Suppressor macrophage (primary cell): Measurements from ENCODE around the gene NUP98.

ENCODE experiments used
- DNase-seq, 4 experiments: peaks; one replicate each; pipeline ENCODE4 v3.0.0-alpha.2; 2020 to 2022

The NUP98 gene

DNA sequence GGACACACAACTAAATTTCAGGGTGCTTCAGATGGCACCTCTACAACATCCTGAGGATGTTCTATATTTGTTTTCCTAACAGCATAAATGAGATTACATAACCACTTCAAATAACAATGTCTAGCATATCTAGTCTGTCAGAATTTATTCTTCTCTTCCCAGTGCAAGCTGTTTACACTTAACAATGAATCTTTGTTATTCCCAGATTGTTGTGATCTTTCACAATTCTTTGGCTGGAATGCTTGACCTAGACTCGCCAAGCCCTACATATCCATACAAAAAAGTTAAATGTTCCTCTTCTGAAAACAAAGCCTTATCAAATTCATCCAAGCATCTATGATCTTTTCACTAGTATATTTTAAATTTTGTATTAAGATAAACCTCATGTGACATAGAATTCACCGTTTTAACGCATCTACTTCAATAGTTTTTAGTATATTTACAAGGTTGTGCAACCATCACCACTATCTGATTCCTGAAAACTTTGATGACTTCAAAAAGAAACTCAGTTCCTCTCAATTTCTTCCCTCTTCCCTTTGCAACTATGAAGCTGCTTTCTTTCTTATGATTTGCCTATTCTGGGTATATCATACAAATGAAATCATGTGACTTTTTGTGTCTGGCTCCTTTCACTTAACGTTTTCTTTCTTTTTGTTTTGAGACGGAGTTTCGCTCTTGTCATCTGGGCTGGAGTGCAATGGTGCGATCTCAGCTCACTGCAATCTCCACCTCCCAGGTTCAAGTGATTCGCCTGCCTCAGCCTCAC is 64.5 kb downstream of the NUP98 start:
- DNase-seq = peak in 1 of 4 experiments; percentile 27

DNA sequence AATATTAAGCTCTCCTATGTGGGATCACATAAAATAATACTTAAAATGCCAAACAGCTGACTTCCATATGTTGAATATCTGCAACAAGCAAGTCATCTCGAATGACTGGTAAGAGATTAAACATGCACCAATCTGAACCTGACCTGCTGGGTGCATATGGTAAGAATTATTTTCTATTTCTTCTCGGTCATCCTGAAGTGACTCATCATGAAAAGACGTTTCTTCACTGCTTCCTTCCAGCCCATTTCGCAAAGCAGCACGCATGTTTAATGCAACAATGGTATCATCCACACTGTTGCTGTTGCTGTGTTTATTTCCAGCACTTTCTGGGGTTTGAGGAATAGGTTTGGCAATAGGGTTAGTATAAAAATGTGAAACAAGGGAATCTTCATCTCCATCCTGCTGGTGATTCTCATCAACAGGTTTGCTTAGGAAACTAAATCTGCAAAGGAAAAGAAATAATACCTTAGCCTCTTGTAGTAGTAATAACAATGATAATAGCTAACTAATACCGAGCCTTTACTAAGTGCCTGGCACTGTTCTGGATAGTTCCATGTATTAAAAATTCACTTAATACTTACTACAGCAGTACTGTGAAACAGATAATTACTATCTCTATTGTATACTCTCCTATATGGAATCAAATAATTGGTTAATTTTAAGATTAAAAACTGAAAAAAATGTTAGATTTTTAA is 74.2 kb downstream of the NUP98 start:
- DNase-seq = peak; percentile 79 to 93 (median 86)

DNA sequence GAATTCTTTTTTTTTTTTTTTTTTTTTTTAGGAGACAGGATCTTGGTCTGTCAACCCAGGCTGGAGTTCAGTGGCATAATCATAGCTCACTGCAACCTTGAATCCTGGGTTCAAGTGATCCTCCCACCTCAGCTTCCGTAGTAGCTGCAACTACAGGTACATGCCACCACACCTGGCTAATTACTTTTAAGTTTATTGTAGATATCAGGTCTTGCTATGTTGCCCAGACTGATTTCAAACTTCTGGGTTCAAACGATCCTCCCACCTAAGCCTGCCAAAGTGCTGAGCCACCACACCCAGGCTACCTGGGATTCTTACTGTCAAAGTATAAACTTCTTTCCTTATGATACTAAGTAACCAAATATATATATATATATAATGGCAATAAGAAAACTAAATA is 75.3 kb downstream of the NUP98 start:
- DNase-seq = no peak

DNA sequence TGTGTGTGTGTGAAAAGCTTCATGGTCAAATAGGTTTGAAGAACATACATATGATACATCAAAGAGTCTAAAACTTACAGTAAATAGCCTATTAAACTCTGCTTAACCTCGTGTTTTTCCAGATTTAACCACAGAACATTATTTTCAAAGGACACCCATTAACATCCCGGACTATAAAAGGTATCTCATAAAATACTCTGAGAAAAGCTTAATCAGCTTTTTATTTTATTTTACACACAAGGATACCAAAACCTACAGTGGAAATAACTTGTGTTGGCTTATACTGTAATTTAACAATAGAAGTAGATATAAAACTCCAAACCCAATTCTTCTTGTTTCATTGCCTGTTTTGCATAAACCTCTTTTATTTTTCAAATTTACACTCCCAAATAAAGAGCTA is 76.4 kb downstream of the NUP98 start:
- DNase-seq = no peak

DNA sequence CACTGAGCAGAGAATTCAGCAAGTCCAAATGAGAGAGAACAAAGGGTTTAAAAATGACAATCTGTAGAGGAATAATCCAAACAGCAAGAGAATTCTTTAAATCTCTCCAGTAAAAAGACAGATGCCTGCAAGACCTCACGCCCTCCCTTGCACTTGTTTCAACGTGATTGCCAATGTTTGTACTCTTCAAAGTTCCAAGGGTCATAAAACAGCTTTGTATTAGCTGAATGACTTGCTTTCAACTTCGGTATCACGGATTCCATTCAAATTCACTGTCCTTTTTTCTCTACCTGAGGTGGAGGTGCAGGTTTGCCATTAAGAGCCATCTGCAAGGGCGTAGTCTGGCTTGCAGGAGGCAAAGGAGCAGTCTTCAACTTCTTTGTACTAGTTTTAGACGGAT is 85.1 kb downstream of the NUP98 start:
- DNase-seq = no peak

DNA sequence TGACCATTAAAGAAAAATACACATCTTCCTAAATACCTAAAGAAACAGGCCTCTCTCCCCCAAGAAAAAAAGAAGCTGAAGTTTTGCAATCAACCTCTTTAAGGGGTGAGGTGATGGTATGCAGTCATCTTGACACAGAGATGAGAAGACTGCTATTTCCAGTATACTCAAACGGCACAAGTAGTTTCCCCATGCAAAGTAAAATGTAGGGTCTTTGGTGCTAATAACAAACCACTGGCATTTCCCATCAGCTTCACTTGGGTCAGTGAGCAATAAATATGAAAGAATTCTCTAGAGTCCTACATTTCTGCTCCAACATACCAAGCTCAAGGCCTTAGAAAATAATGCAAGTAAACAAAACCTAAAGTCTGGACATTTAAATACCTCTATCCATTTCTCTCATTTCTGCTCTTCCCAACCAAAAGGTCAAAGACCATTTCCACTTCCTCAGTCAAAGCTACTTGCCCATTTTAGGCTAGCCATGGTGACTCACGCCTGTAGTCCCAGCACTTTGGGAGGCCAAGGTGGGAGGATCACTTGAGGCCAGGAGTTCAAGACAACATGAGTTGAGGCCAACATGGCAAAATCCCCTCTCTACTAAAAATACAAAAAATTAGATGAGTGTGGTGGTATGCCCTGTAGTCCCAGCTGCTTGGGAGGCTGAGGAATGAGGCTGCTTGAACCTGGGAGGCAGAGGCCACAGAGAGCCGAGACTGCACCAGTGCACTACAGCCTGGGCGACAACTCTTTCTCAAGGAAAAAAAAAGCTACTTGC is 86.7 kb downstream of the NUP98 start:
- DNase-seq = peak in 3 of 4 experiments; percentile 25 to 36 (median 30)

DNA sequence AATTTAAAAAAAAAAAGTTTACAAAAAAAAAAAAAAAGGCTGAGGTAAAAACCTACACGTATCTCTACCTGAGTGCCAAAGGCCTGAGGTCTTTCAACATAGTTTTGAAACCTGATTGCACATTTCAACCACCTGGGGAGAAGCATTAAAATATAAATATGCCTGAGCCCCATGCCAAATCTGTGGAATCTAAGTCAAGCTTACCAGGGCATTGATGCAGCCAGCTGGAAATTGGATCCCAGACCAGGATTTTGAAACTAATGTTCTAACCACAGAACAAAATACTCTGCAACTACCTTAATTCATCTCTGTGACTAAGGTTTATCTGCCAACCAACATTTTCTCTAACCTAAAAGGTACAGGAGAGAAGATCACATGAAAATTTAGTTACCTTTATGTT is 87.4 kb downstream of the NUP98 start:
- DNase-seq = no peak

DNA sequence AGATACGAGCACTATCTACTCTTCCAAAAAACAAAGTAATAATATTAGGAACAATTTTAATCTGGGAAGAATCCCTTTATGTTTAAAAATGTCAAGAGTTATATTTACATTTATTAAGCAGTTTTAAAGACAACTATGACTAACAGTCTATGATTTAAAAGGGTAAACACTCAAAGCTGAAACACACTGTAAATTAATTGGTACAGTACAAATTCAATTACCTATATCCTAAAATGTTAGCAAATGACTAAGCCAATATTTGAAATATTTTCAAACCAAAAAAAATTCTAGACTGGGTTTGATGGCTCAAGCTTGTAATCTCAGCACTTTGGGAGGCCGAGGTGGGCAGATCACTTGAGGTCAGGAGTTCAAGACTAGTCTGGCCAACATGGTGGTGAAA is 90.2 kb downstream of the NUP98 start:
- no peak for DNase-seq

DNA sequence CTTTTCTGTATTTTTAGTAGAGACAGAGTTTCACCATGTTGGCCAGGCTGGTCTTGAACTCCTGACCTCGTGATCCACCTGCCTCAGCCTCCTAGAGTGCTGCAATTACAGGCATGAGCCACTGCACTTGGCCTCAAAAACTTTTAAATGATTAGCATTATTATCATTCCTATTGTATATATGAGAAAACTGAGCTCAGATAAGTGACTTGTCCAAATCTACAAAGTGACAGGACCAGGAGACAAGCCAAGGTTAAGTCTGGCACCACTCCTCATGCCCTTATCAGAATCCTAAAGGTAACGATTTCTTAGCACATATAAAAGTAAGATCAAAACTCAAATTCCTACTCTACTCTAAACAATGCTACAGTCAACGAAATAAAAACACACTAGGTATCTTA is 94.0 kb downstream of the NUP98 start:
- no peak for DNase-seq

DNA sequence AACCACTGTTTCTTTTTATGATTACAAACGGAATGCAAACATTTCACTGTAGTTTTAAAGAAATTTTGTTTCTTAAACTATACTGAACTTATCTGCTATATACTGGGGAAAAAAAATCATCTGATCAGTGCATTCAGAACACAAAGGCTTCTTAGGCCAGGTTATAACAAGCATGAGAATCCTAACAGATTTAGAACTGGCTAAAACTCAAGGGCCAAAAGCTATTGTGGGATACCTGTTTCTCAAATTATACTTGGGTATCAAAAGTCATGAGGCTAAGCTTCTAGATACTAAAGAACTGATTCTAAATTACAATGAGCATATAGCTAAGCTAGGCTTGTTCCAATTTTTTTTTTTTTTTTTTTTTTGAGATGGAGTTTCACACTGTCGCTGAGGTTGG is 96.4 kb downstream of the NUP98 start:
- DNase-seq = no peak

DNA sequence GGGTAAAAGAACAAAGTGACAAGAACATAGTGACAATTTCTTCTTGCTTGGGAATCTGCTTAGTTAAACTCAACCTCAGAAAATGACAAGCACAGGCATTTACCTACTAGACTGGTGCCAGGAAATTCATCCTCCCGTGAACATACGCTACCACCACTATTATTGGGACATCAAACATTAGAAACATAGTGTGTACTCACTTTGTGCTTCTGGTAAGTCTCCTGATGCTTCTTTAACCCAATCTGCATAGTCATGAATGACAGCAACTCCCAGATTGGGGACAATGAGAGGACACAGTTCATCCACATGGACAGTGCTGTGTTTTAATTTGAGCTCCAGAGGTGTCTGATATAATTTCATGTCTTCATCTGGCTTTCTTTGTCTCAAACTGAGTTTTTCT is 96.9 kb downstream of the NUP98 start:
- DNase-seq = no peak

DNA sequence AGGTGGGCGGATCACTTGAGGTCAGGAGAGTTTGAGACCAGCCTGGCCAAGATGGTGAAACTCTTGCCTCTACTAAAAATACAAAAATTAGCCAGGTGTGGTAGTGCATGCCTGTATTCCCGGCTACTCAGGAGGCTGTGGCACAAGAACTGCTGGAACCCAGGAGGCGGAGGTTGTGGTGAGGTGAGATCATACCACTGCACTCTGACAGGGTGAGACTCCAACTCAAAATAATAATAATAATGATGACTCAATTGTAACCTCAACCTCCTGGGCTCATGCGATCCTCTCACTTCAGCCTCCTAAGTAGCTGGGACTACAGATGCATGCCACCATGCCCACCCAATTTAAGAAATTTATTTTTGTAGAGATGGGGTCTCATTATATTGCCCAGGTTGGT is 110.6 kb downstream of the NUP98 start:
- DNase-seq = no peak

DNA sequence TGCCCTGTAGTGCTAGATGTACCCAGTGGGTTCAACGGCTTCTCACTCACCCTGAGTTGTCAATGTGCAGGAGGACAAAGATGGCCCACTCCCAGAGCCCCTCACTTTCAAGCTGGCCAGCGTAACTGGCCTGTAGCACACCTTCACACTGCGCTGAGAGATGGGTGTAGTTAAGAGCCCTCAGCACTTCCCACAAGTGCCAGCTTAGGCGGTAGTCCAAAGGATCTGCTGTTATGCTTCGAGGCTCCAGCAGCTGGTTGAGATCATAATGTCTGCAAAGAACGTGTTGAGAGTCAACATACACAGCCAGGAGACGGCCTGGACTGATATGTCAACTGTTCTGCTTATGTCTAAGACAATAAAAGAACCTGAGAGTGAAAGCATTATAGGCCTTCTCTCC is 111.4 kb downstream of the NUP98 start:
- DNase-seq = no peak

DNA sequence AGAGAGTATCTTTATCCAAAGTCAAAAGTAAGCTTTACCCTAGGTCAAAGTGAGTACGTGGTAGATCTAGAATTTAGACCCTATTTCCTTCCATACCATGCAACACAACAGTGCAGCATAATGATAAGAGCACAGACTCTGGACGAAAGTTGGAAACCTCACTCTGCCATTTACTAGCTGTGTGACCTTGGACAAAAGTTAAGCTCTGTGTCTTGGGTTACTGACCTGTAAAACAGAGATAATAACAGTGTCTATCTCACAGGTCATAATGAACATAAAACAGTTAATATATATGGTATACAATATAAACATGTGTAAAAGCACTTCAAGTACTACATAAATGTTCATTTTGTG is 112.6 kb downstream of the NUP98 start:
- no peak for DNase-seq

DNA sequence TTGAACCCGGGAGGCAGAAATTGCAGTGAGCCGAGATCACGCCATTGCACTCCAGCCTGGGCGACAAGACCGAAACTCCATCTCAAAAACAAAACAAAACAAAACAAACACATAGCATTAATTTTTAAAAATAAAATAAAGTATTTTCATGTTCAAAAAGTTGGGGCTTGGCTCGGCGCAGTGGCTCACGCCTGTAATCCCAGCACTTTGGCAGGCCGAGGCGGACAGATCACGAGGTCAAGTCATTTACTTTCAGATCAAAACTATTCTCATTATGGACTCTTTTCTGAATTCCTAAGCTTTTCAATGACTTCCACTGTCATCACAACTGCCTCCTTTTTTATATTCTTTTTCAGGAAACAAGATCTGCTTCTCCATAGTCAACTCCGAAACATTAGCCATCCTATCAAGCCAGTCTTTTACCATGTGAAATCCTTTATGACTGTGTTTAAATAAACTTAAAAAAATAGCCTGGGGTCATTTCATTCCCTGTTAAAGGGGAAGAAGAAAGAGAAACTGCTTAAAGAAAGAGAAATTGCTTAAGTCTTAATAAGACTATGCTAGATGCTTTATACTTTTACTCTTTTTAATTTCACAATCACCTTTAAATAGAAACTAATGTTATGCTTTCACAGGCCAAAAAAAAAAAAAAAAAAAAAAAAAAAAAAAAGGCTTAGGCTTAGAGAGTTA is 113.1 kb downstream of the NUP98 start:
- no peak for DNase-seq

DNA sequence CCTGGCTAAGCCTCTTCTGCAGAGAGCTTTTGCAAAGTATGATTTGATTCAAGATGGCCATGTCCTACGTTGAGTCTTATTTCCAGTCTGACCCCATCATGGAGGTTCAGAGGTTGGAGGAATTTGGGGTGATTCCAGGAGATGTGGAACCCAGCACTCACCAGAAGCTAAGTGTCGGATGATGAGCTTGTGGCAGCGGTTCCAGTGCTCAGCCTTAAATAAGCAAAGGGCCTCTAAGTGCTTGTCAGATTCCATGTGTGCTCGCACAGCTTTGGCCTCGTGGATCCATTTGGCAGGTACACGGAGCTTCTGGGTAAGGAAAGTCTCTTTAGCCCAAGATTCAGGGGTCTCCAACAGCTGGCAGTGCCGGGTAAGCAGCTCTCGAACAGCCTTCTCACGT is 114.3 kb downstream of the NUP98 start:
- DNase-seq = no peak

DNA sequence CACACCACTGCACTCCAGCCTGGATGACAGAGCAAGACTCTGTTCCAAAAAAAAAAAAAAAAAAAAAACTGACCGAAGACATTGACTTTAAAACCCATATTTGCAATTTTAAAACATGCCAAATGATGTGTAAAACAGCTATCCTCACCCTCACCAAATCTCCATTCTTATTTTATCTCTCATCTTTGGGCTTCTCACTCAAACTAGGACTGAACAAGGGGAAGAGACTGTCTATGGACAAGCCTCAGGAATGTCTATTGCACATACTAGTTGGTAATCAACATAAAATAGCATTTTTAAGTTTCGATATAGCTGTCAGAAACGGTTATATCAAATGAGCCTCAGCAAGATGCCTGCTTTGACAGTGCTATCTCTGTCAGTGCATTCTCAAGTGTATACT is 118.3 kb downstream of the NUP98 start:
- DNase-seq = no peak

DNA sequence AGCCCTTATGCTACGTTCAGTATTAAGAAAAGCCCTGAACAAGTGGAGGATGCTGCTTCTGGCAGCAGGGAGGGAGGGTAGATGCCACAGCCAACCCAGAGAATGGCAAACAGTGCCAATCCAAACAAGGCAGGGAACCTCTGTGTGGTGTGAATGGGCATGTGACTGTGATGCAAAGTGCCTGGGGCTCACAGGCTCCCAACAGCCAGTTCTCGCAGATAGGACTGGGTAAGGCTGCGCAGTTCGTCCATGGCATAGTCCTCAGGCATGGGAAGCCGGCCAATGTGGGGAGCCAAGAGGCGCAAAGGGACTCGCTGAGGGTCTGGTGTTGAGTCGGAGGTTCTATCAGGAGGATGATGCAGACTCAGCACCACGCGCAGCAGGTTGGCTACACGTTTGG is 121.4 kb downstream of the NUP98 start:
- no peak for DNase-seq

DNA sequence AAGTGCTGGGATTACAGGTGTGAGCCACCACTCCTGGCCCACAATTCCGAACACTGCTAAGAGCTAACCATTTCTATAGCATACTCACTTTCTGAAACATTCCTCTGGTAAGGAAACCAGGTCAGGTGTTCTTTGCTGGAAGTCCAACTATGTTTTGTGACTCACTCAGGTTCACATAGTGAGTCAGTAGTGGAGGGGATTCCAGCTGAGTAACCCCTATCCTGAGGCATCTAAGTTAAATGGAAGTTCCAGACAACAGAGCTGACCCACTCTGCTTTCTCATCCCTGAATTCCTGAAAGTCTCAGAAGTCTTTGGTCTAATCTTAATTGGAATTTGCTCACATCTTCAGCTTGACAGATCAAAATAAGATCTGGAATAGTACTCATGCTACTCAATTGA is 123.2 kb downstream of the NUP98 start:
- DNase-seq = no peak

DNA sequence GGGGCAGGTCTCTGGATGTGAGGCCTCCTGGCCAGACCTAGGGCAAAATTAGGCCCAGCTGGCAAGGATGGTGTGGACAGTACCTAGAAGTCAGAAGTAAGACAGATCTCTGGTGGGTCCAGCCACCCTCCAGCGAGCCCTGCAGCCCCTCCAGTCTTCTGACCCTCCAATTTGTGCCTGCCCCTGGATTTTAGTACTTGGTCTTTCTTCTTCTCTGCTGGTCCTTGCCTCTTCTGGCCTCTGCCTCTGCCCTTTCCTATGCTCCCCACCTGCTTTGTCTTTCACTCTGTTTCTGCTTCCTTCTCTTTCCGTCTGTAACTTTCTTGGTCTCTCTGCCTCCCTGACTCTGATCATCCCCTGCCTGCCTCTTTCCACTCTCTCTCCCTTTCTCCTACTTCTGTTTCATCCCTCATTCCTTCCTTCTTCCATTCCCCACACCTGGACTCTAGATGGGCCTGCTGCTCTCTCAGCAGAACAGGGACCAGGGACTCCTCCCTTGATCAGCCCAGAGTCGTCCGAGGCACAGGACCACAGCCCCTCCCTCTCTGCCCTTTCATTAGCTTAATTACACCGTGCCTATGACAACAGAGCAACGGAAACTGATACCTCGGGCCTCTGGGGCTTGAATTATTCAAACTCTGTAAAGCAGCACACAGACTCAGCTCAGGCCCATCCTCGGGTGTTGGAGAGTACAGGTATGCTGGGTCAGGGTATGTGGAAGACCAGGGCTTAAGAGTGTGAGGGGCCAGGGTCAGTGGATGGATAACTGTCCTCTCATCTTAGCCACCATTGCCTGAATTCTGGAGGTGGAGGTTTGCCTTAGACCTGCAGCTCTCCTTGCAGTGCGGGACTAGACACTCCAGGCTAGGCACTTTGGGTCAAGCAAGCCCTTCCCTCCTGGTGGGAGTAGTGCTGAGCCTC is 125.8 kb downstream of the NUP98 start, which contains the start of gene CHRNA10:
Gene CHRNA10 (minus strand): TSS at position 51 of the 921 bp plus-strand sequence. CDS start 72 bp downstream, outside the sequence.
- DNase-seq = no peak

DNA sequence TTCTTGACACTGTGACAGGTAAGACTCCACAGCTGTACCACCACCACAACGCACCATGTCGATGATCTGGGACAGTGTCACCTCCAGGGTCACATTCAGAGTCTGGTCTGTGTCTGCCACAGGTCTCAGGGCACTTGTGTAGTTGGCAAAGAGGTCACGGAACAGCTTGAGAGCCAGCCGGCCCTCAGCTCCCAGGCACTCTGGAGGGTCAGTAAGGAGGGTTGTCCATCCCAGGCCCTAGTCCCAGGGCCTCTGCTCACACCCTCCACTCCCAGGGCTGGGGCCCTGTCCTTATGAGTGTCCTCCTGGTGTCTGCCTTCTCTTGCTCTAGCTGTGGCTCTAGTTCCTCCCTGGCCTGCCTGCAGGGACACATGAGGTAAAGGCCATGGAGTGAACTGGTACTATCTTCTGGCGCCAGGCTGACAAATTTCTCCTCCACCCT is 127.6 kb downstream of the NUP98 start:
- no peak for DNase-seq

DNA sequence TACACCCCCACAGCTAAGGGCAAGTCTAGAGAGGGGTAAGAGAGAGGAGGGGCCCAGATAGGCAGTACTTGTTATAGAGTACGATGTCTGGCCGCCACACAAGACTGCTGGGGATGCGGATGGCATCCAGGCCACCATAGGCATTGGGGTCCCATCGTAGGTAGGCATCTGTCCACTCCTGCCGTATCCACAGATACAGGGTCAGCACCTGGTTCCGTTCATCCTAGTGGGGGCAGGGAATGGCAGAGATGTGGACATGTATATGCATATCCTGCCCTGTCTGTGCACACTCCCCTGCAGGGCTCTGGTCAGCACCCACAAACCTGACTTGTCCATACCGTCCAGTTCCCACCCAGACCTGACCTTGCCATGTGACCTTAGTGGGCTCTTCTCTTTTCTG is 128.2 kb downstream of the NUP98 start:
- no peak for DNase-seq
